T-helper 2 cell treated with Interferon-gamma antibody and Interleukin-4, amounts not matched to agents 5 μg/mL and 100 μg/mL, for 36 hours (primary cell): ENCODE measurements around the gene PRR22.

ENCODE experiments used
- DNase-seq: peaks from one replicate; pipeline ENCODE4 v3.0.0; 2021; ENCODE audit warnings: low spot score
- H3K27ac Mint-ChIP-seq: one replicate; pipeline ENCODE4 v1.8.0; 2021; ENCODE audit warnings: mild to moderate bottlenecking, mixed read lengths
- H3K27me3 Mint-ChIP-seq: one replicate; pipeline ENCODE4 v1.8.0; 2021; ENCODE audit warnings: low read depth, mixed read lengths
- H3K36me3 Mint-ChIP-seq: one replicate; pipeline ENCODE4 v1.8.0; 2021; ENCODE audit warnings: low read depth, mixed read lengths
- H3K4me1 Mint-ChIP-seq: one replicate; pipeline ENCODE4 v1.8.0; 2021; ENCODE audit warnings: low read depth, mixed read lengths
- H3K4me3 Mint-ChIP-seq: one replicate; pipeline ENCODE4 v1.8.0; 2022; ENCODE audit warnings: mild to moderate bottlenecking, moderate library complexity, mixed read lengths
- H3K9me3 Mint-ChIP-seq: one replicate; pipeline ENCODE4 v1.8.0; 2021; ENCODE audit warnings: mixed read lengths

The PRR22 gene

DNA sequence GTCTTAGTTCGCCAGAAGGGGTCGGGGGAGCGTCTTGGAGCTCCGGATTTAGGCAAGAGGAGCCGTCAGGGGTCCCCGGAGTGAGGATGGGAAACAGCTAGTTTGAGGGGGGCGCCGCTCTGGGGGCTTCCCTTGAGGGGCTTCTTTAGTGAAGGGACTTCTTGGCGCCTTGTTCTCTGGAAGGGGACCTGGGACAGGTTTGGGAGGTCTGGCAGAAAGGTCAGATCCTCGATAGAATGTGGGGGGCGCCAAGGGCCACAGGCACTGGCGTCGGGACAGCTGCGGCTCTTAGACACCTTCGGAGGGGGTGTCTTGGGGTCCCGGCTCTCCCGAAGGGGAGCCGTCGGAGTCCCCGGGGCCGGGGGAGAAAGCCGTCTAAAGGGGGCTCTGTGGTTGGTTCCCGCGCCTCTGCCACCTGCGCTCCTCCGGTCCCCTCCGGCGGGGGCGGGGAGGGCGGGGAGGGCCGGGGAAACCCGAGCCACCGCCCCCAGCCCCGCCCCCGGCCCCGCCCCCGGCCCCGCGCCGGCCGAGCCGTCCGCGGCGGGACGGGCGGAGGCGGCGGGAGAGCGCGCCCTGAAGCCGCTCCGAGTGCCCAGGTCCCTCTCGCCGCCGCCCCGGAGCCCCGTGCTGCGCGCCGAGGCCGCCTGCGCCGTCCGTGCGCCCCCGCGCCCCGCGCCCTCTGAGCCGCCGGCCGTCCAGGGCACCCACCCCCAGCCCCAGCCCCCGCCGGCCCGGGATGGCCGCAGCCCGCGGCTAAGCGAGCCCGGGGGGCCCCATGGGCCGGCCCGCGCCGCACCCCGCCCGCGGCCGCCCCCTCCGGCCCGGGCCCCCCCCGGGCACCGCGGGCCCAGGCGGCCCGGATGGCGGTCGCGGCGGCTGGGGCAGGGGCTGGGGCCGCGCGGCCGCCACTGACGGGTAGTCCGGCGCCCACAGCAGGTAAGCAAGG lies 20.2 kb upstream of the PRR22 start, which contains the start of gene NRTN:
Gene NRTN, plus strand, starts transcription at position 552 of the 946 bp plus-strand sequence. CDS start 19,099 bp downstream, outside the sequence.
- Mint-ChIP-seq H3K27me3 (peaks cover 38% of the 10 kb centered on the region), H3K4me3 (peak within 1 kb of the TSS; percentile 72), H3K4me1 (peaks cover 18% of the 10 kb centered on the region), H3K9me3 (no peaks in the 10 kb centered on the region), H3K36me3 (no peaks in the 10 kb centered on the region), H3K27ac (peak within 1 kb of the TSS; percentile 15)
- DNase-seq = no peak

DNA sequence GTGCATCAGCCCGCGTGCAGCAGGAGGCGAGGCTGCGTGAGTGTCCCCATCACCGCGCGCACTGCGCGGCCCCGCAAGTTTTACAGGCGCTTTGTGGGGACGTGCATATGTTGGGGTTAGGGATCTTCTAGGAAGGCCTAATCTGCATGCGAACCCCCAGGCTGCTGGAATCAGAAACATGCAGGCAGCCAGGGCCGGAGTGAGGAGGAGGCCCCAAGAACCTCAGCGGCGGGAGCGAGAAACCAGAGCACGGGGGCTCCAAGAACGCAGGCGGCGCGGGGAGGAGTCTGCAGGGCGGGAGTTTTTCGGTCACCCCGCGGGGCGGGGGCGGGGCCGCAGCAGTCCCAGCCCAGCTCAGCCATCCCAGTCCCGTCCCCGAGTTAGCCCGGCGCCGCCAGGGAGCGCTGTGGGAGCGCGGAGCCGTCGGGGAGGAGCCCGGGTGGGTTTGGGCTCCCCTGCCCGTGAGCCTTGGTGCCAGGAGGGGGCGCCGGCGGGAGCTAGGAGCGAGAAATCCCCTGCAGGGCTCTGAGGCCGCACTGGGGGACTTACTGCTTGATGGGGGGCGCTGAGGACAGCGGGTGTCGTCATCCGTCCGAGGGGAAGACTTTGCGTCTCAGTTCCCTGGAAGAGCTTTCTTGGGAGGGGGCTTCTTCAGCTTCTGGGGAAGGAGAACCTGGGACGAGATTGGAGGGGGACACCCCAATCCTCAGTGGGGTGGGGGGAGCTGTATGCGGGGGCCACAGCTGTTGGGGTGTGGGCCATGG lies 19.4 kb upstream of the PRR22 start:
- peaks cover 40% of the 10 kb centered on the region for H3K27me3 Mint-ChIP-seq
- H3K27ac Mint-ChIP-seq = peak overlapping the region; percentile 59
- H3K4me3 Mint-ChIP-seq = peak overlapping the region; percentile 72
- no peaks in the 10 kb centered on the region for H3K36me3 Mint-ChIP-seq
- H3K9me3 Mint-ChIP-seq = no peaks in the 10 kb centered on the region
- peaks cover 18% of the 10 kb centered on the region for H3K4me1 Mint-ChIP-seq
- peak; percentile 95 for DNase-seq

DNA sequence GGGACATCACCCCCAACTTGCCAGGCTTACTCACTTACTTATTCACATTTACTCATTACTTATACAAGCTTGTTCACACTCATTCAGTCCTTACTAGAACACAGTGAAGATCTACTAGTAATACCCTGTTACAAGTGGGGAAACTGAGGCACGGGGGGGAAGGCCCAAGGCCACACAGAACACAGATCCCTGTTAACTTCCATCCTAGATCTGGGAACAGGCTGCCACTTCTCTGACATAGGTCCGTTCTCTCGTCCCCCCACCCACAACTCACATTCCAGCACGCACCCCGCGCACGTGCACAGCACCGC lies 18.9 kb upstream of the PRR22 start:
- Mint-ChIP-seq H3K9me3 (no peaks in the 10 kb centered on the region), H3K27me3 (peaks cover 42% of the 10 kb centered on the region)

DNA sequence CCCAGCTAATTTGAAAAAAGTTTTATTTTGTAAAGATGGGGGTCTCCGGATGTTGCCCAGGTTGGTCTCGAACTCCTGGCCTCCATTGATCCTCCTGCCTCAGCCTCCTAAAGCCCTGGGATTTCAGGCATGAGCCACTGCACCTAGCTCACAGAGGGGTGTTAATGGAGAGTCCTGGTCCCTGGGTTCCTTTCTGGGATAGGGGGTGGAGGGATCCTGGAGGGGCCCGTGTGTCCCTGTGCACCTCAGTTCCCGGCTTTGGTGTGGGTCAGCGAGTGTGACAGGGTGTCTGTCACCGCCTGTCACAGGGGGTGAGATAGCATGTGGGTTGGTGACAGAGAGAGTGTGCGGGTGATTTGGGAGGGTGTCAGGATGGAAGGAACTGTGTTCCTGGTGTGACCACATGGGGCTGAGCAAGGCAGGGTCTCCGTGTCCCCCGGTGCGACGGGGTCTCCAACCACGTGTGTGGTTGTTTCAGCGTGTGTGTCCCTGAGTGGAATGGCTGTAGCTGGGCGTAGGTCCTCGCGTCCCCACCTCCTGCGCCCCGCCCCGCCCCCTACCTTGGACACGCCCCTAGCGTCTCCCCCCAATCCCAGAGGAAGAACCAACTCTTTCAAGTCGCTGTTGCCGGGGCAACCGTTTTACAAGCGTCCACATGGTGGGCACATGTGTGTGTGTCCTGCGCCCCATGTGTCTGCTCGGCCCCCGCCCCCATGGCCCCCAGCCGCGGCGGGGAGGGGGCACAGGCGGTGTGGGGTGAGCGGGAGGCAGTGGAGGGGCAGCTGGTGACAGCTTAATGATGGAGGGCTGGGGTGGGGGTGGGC lies 17.5 kb upstream of the PRR22 start:
- Mint-ChIP-seq H3K4me3 (peak overlapping the region; percentile 22), H3K27me3 (peaks cover 35% of the 10 kb centered on the region), H3K9me3 (no peaks in the 10 kb centered on the region), H3K36me3 (no peaks in the 10 kb centered on the region), H3K4me1 (peaks cover 18% of the 10 kb centered on the region), H3K27ac (no peak overlapping the region)
- no peak for DNase-seq

More for the DNA sequence above, 18.9 kb upstream of the PRR22 start:
- Mint-ChIP-seq H3K27ac (no peak overlapping the region), H3K4me3 (peak overlapping the region; percentile 72), H3K4me1 (peaks cover 18% of the 10 kb centered on the region), H3K36me3 (no peaks in the 10 kb centered on the region)
- DNase-seq = no peak

DNA sequence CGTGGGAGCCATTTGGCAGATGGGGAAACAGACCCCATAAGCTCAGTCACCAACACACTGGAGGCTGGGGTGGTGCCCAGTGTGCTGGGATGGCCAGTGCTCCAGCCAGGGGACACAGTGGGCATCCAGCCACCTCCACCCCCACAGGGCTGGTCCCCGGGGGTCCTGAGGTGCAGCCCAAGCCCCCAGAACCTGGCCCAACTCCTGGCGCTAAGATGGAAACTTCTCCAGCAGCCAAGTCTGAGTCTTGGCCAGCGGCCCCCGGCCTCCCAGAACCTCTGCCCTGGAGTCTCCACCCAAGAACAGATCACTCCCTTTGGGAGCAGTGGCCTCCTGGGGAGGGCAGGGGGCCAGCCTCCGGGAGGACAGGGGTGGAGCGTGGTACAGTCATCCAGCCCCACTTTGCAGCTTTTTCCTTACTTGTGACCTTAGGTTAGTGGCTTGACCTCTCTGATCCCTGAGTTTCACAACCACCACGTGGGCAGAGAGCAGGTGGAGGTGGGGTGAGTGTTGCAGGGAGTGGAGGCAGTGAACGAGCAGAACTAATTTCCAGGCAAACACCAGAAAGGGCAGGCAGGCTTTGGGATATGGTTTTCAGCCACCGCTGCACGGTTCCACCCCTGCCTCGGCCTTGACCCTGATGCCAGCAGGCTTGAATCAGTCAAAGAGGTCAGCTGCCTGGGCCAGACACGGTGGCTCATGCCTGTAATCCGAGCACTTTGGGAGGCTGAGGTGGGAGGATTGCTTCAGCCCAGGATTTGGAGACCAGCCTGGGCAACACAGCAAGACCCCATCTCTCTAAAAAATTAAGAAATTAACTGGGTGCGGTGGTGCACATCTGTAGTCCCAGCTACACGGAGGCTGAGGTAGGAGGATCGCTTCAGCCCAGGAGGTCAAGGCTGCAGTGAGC lies 16.1 kb upstream of the PRR22 start:
- peaks cover 23% of the 10 kb centered on the region for H3K27me3 Mint-ChIP-seq
- no peak overlapping the region for H3K27ac Mint-ChIP-seq
- DNase-seq = no peak
- H3K4me1 Mint-ChIP-seq = peaks cover 18% of the 10 kb centered on the region
- H3K9me3 Mint-ChIP-seq = no peaks in the 10 kb centered on the region
- H3K36me3 Mint-ChIP-seq = no peaks in the 10 kb centered on the region
- no peak overlapping the region for H3K4me3 Mint-ChIP-seq

DNA sequence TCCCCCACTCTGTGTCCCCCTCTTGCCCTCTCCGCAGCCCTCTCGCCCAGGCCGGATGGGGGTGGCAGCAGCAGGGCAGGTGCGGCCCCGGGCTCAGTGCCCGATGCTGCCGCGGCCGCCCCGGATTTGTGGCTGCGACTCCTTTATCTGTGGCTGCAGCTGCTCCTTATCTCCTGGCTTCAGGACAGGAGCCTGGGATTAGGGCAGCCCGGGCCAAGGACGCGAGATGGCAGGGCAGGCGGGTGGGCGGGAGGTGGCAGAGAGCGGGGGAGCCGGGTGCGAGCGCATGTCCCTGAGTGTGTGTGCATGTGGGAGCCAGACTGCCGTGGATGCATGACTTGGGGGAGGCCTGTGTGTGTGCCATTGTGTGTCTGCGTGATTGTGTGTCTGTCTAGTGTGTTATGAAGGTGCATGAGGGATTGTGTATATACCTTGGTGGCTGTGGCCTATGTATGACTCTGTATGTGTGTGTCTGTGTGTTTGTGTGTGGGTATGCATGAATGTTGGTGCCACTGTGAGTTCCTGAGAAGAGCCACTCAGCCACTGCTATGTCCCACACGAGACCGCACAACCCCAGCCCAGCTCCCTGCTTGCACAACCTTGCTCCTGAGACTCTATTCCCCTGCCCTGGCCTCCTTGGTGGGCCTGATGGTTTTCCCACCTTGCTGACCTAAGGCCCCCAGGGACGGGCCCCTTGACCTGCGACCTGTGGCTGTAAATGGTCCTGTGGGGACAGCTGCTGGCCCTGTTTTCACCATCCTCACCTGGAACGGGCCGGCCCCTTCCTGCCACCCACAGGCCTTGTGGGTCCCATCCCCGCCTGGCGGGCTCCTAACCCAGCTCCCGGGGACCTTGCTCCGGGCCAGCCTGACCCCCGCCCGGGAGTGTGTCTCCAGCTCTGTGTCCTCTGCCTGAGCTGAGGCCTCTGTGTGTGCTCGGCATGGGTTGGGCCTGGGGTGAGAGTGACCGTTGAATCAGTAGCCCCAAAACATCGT lies 15.0 kb upstream of the PRR22 start:
- Mint-ChIP-seq H3K36me3 (no peaks in the 10 kb centered on the region), H3K4me1 (peaks cover 17% of the 10 kb centered on the region), H3K27me3 (peaks cover 19% of the 10 kb centered on the region), H3K27ac (no peak overlapping the region), H3K9me3 (no peaks in the 10 kb centered on the region), H3K4me3 (no peak overlapping the region)
- DNase-seq = no peak

DNA sequence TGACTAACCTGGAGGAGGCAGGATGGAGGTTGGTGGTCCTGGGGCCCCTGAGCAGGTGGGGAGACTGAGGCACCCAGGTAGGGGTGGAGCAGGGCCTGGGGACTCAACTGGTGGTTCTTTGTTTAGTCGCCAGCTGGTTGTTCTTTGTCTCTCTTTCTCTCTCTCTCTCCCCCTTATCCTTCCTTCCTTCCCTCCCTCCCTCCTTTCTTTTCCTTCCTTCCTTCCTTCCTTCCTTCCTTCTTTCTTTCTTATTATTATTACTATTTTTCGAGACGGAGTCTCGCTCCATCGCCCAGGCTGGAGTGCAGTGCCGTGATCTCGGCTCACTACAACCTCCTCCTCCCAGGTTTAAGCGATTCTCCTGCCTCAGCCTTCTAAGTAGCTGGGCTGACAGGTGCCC lies 13.7 kb upstream of the PRR22 start:
- no peaks in the 10 kb centered on the region for H3K9me3 Mint-ChIP-seq
- no peak for DNase-seq
- H3K4me1 Mint-ChIP-seq = peaks cover 6% of the 10 kb centered on the region
- no peak overlapping the region for H3K4me3 Mint-ChIP-seq
- peaks cover 10% of the 10 kb centered on the region for H3K27me3 Mint-ChIP-seq
- no peak overlapping the region for H3K27ac Mint-ChIP-seq
- no peaks in the 10 kb centered on the region for H3K36me3 Mint-ChIP-seq

DNA sequence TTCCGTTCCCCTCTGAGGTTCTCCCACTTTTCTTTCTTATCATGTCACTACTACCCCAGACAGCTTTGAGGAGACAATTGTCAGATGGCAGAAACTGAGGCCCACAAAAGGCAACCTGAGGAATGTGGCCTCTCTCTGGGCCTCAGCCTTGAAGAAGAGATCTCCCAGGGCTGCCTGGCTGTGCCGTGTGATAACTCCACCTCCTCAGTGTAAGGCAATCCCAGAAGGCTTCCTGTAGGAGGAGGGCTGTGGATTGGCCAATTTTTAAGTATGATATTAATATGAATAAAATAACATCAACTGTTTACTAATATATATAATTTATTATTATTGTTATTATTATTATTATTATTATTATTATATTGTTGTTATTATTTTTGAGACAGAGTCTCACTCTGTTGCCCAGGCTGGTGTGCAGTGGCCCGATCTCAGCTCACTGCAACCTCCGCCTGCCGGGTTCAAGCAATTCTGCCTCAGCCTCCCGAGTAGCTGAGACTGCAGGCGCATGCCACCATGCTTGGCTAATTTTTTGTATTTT lies 10.9 kb upstream of the PRR22 start:
- Mint-ChIP-seq H3K36me3 (peaks cover 4% of the 10 kb centered on the region), H3K27me3 (peaks cover 4% of the 10 kb centered on the region), H3K4me1 (peaks cover 4% of the 10 kb centered on the region), H3K4me3 (no peak overlapping the region), H3K9me3 (peaks cover 3% of the 10 kb centered on the region), H3K27ac (no peak overlapping the region)
- no peak for DNase-seq

DNA sequence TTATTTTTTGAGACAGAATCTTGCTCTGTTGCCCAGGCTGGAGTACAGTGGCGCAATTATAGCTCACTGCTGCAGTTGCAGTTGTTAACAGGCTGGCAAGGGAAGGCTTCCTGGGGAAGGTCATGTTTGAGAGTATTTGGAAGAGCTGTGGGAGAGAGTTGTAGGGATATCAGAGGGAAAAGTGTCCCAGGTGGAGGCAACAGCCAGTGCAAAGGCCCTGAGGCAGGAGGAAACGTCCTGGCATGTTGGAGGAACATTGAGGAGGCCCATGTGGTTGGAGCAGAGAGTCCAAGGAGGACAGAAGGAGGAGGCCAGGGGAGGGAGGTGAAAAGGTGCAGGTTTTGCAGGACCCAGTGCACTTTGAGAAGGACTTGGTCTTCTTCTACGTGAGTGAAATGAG lies 8.6 kb upstream of the PRR22 start:
- H3K27me3 Mint-ChIP-seq = no peaks in the 10 kb centered on the region
- no peak for DNase-seq
- no peak overlapping the region for H3K27ac Mint-ChIP-seq
- H3K36me3 Mint-ChIP-seq = peaks cover 16% of the 10 kb centered on the region
- H3K4me1 Mint-ChIP-seq = peaks cover 9% of the 10 kb centered on the region
- H3K4me3 Mint-ChIP-seq = no peak overlapping the region
- peaks cover 3% of the 10 kb centered on the region for H3K9me3 Mint-ChIP-seq

DNA sequence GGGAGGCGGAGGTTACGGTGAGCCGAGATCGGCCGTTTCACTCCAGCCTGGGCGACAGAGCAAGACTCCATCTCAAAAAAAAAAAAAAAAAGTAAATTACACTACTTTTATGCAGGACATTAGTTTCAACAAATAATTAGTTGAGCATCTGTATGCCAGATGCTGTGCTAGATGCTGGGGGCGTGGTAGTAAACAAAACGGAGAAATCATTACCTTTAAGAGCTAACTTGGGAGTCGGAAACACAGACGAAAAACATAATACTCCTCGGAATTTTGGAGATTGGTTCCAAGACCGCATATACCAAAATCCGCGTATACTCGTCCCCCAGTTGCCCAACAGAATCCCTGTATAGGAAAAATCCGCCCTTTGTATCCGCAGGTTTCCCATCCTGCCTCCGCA lies 7.7 kb upstream of the PRR22 start:
- no peak overlapping the region for H3K4me3 Mint-ChIP-seq
- no peaks in the 10 kb centered on the region for H3K27me3 Mint-ChIP-seq
- peaks cover 19% of the 10 kb centered on the region for H3K36me3 Mint-ChIP-seq
- no peak for DNase-seq
- H3K4me1 Mint-ChIP-seq = peaks cover 9% of the 10 kb centered on the region
- H3K27ac Mint-ChIP-seq = no peak overlapping the region
- H3K9me3 Mint-ChIP-seq = peaks cover 3% of the 10 kb centered on the region

DNA sequence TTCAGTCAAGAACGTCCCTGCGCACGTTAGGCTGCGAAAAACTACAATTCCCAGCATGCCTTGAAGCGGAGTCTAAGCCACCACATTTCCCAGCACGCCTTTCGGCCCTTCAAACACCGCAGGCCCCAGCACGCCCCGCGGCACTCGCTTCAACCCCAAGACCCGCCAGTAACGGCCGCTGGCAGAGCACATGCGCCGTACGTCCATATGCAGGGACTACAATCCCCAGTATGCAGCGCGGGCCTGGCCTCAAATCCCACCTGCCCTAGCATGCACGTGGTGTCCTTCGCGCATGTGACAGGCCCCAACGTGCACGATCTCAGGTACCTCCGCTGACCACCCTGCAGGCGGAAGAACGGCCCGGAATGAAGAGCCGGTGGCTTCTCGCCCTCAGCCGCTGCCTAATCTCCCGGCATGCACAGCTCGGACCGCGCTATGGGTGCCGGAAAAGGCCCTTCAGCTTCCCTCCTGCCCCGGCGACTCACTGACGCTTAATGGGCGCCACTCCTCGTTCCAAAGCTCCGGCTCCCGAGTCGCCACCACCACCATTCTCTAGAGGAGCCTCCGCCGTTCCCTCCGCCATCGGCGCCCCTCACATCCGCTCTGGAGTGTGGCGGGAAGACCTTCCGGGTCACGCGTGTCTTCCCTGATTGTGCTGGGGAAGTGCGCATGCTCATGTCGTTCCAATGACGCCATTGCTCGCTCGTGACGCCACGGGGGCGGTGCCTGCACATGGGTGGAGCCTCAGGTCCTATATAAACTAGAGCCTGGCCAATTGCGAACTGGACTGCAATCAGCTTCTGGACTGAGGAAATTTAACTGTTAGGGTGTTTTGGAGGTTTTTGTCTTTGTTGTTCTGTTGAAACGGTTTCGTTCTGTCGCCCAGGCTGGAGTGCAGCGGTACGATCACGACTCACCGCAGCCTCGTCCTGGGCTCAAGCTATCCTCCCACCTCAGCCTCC lies 6.3 kb upstream of the PRR22 start, which contains the start of gene DUS3L:
Gene DUS3L, minus strand, starts transcription at position 605 of the 962 bp plus-strand sequence. Its CDS starts 22 bp downstream, at position 583.
- H3K36me3 Mint-ChIP-seq = peaks cover 30% of the 10 kb centered on the region
- peaks cover 3% of the 10 kb centered on the region for H3K9me3 Mint-ChIP-seq
- peak within 1 kb of the TSS; percentile 100 for H3K27ac Mint-ChIP-seq
- peak within 1 kb of the TSS; percentile 100 for H3K4me3 Mint-ChIP-seq
- no peaks in the 10 kb centered on the region for H3K27me3 Mint-ChIP-seq
- DNase-seq = peak; percentile 96
- H3K4me1 Mint-ChIP-seq = peaks cover 9% of the 10 kb centered on the region
